Kidney (tissue), 14 donors: ENCODE data around the gene DAZAP1. TPM values are rescaled to one million over a fixed set of nuclear protein-coding genes. Genes with fewer than 3 reads are reported as not detected.

Source experiments
- DNase-seq, 5 donors: peaks; one replicate each; pipeline ENCODE4 v3.0.0-alpha.2; 2013 to 2020
- FAIRE-seq: peaks from 2 replicates; lab custom pipeline; 2012; peaks lifted over from hg19 to GRCh38; lab: Jason Lieb, UNC
- H3K27ac ChIP-seq, 2 donors: one replicate each; pipeline ENCODE4 v1.7.0; 2013; ENCODE audit warnings: low read depth in 2 of 2, low read length in 2 of 2, inconsistent platforms in 1 of 2
- H3K27me3 ChIP-seq: one replicate; pipeline ENCODE4 v1.7.1; 2013; ENCODE audit warnings: low read length, inconsistent platforms; ENCODE audit not compliant: control insufficient read depth, insufficient read depth
- H3K36me3 ChIP-seq, 3 donors: one replicate each; pipeline versions ENCODE4 v1.7.0 to v1.7.1; 2013; ENCODE audit warnings: low read length in 3 of 3, control low read depth in 1 of 3, inconsistent platforms in 1 of 3; ENCODE audit not compliant: insufficient read depth in 3 of 3, control insufficient read depth in 2 of 3
- H3K4me1 ChIP-seq, 3 donors: one replicate each; pipeline versions ENCODE4 v1.7.0 to v1.7.1; 2013; ENCODE audit warnings: low read length in 3 of 3, inconsistent platforms in 1 of 3, low read depth in 1 of 3; ENCODE audit not compliant: control insufficient read depth in 2 of 3, insufficient read depth in 2 of 3
- H3K4me3 ChIP-seq, 3 donors: one replicate each; pipeline versions ENCODE4 v1.7.0 to v1.8.1; 2013; ENCODE audit warnings: low read length in 3 of 3, control low read depth in 1 of 3, inconsistent platforms in 1 of 3
- H3K9ac ChIP-seq, 3 donors: one replicate each; pipeline versions ENCODE4 v1.7.0 to v1.7.1; 2013; ENCODE audit warnings: low read length in 3 of 3, control low read depth in 1 of 3, inconsistent platforms in 1 of 3
- H3K9me3 ChIP-seq, 3 donors: one replicate each; pipeline versions ENCODE4 v1.7.0 to v1.7.1; 2013; ENCODE audit warnings: low read length in 3 of 3, control low read depth in 1 of 3, inconsistent platforms in 1 of 3; ENCODE audit not compliant: control insufficient read depth in 2 of 3, insufficient read depth in 1 of 3
- CTCF ChIP-seq: IDR thresholded peaks from 3 replicates; pipeline ENCODE4 v1.5.1; 2012; ENCODE audit warnings: mild to moderate bottlenecking, moderate library complexity, borderline replicate concordance; ENCODE audit not compliant: insufficient read depth; ENCODE audit errors: extremely low read depth
- intact Hi-C: fragments of 100-400 bp; cut with DNase I; formaldehyde crosslinking; loops from one replicate; pipeline ENCODE4 v1.11.1; 2022
- polyA plus RNA-seq: library from polyadenylated mRNA; stranded (reverse); fragments of 350-450 nt; fragmentation: Illumina TruSeq; extraction: RNeasy Lipid Tissue Mini Kit (QIAGEN cat#74804); gene quantifications from one replicate; pipeline ENCODE4 v1.2.3, GENCODE V29; 2014; ENCODE audit warnings: low read depth, low replicate concordance; ENCODE audit not compliant: insufficient read depth
- total RNA-seq: library from RNA; stranded (reverse); fragmentation: NEBNext Ultra II Directional; extraction: Animal tissue kit (Norgen Biotek cat#: 25700); gene quantifications from one replicate; pipeline ENCODE4 v1.2.1, GENCODE V29; 2021
- donor health status: control.
- donor health status: control.
- donor health status: control.
- donor health status: control.
- donor health status: control.
- donor health status: DM: yes; HTN: yes; CAD: no.
- donor health status: Normal renal cell carcinoma (clear cell type).

Gene DAZAP1
- total and polyA plus RNA-seq, 2 donors from 2014 or later = 47.7 to 98.5 TPM

- H3K9me3 ChIP-seq = no peaks in the 10 kb centered on the region
- FAIRE-seq (no peak), DNase-seq (peak in 3 of 5 donors; percentile 66 to 82 (median 80))
- TF ChIP-seq CTCF = no peak
- peak overlapping the region in 1 of 3 donors; percentile 3 for H3K4me3 ChIP-seq
- H3K4me1 ChIP-seq = peaks cover 0 to 31% (median 4%) of the 10 kb centered on the region in 3 donors
- no peak overlapping the region for H3K27ac ChIP-seq
- H3K27me3 ChIP-seq = peaks cover 20% of the 10 kb centered on the region
- no peaks in the 10 kb centered on the region for H3K36me3 ChIP-seq
- H3K9ac ChIP-seq = no peak overlapping the region
- intact Hi-C loops = no loop called here
Measured at GRCh38 chr19:1470305-1471009, 63.1 kb downstream of the DAZAP1 start.

- Histone ChIP-seq H3K4me3 (peak overlapping the region in 1 of 3 donors; percentile 3), H3K36me3 (no peaks in the 10 kb centered on the region), H3K27ac (no peak overlapping the region), H3K9ac (no peak overlapping the region), H3K27me3 (peaks cover 20% of the 10 kb centered on the region), H3K9me3 (no peaks in the 10 kb centered on the region), H3K4me1 (peaks cover 0 to 29% (median 4%) of the 10 kb centered on the region in 3 donors)
- peak in 2 of 5 donors; percentile 52 to 76 for DNase-seq
- intact Hi-C loops = no loop called here
- FAIRE-seq = no peak
- TF ChIP-seq CTCF = no peak
Measured at GRCh38 chr19:1471010-1471514, 63.7 kb downstream of the DAZAP1 start.

GRCh38 chr19:1471515-1472160 is 64.3 kb downstream of the DAZAP1 start:
- FAIRE-seq (no peak), DNase-seq (peak in 2 of 5 donors; percentile 61 to 72)
- intact Hi-C loops = no loop called here
- H3K9me3 ChIP-seq = no peaks in the 10 kb centered on the region
- peaks cover 0 to 29% (median 4%) of the 10 kb centered on the region in 3 donors for H3K4me1 ChIP-seq
- H3K36me3 ChIP-seq = no peaks in the 10 kb centered on the region
- H3K9ac ChIP-seq = no peak overlapping the region
- no peak overlapping the region for H3K4me3 ChIP-seq
- H3K27me3 ChIP-seq = peaks cover 19% of the 10 kb centered on the region
- H3K27ac ChIP-seq = no peak overlapping the region
- TF ChIP-seq CTCF = no peak
